ENCODE results near the gene NEDD8. TPM values are rescaled to one million over a fixed set of nuclear protein-coding genes. Genes with fewer than 3 reads are reported as not detected.

The NEDD8 gene
- total RNA-seq, 1 experiment from 2014 or later: 214 TPM

- H2BK5ac ChIP-seq (ENCODE audit: insufficient read length, low read length): no peak overlapping the region
- H3K4ac ChIP-seq (ENCODE audit: low read depth, low read length): no peak overlapping the region
- H3T11ph ChIP-seq (ENCODE audit: low read length): no peak overlapping the region
- no peak overlapping the region for H3K56ac ChIP-seq (ENCODE audit: insufficient read length, low read depth, low read length)
- H3K9ac ChIP-seq (ENCODE audit: extremely low read depth, insufficient read length, low read length): no peak overlapping the region
- no CpG with 5 or more reads among the region's 15 CpGs for WGBS (ENCODE audit: extremely low coverage, insufficient read length, low lambda C conversion rate)
- H3K27ac ChIP-seq (ENCODE audit: insufficient read length, low read depth, low read length): no peak overlapping the region
- no peak overlapping the region for H4K8ac ChIP-seq (replicated peaks; ENCODE audit: insufficient read length, low read depth, low read length)
- H4K20me1 ChIP-seq (ENCODE audit: control insufficient read depth, insufficient read depth, insufficient read length): no peaks in the 10 kb centered on the region
- H3K9me3 Mint-ChIP-seq: no peaks in the 10 kb centered on the region
- peaks cover 5 to 10% of the 10 kb centered on the region in 2 experiments; a peak in 3 of 4 replicates for H3K4me1 Mint-ChIP-seq
- TF ChIP-seq, protein P1, sequence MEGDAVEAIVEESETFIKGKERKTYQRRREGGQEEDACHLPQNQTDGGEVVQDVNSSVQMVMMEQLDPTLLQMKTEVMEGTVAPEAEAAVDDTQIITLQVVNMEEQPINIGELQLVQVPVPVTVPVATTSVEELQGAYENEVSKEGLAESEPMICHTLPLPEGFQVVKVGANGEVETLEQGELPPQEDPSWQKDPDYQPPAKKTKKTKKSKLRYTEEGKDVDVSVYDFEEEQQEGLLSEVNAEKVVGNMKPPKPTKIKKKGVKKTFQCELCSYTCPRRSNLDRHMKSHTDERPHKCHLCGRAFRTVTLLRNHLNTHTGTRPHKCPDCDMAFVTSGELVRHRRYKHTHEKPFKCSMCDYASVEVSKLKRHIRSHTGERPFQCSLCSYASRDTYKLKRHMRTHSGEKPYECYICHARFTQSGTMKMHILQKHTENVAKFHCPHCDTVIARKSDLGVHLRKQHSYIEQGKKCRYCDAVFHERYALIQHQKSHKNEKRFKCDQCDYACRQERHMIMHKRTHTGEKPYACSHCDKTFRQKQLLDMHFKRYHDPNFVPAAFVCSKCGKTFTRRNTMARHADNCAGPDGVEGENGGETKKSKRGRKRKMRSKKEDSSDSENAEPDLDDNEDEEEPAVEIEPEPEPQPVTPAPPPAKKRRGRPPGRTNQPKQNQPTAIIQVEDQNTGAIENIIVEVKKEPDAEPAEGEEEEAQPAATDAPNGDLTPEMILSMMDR (conservative IDR thresholded peaks at IDR 0.05): no peak
- no peak overlapping the region for H3K23ac ChIP-seq (ENCODE audit: insufficient read length, low read depth, low read length)
- no peaks in the 10 kb centered on the region for H3K23me2 ChIP-seq (ENCODE audit: insufficient read length, low read depth, low read length, poor library complexity, severe bottlenecking)
- H3K27me3 Mint-ChIP-seq (ENCODE audit: low read depth): no peaks in the 10 kb centered on the region; the same call in 1 of the 2 replicates
- no peak overlapping the region for H3K4me2 ChIP-seq (ENCODE audit: insufficient read depth, insufficient read length, low read length)
- H3K14ac ChIP-seq (ENCODE audit: insufficient read depth, low read length): no peak overlapping the region
- H2AK5ac ChIP-seq (ENCODE audit: insufficient read length, low read length): no peak overlapping the region
- no peak overlapping the region for H2BK20ac ChIP-seq (ENCODE audit: low read depth, low read length, poor library complexity, severe bottlenecking)
- H3K4me1 ChIP-seq (ENCODE audit: insufficient read depth, low read length): no peaks in the 10 kb centered on the region; the same call in 1 of the 2 replicates
- no peak overlapping the region for H4K91ac ChIP-seq (ENCODE audit: insufficient read length, low read depth, low read length)
- H2BK12ac ChIP-seq (ENCODE audit: insufficient read length, low read depth, low read length): no peak overlapping the region
- H3K27ac Mint-ChIP-seq: no peak overlapping the region
- no peaks in the 10 kb centered on the region for H3K27me3 ChIP-seq (ENCODE audit: insufficient read depth, low read length)
- no peak overlapping the region for H3K4me3 Mint-ChIP-seq
- no peak for DNase-seq
- H3K36me3 Mint-ChIP-seq (ENCODE audit: insufficient read depth in 1 of 3, low read depth in 3 of 3): peaks cover 43 to 94% (median 79%) of the 10 kb centered on the region in 3 experiments
- no peak overlapping the region for H2BK15ac ChIP-seq (ENCODE audit: low read depth, low read length)
- no peaks in the 10 kb centered on the region for H3K79me2 ChIP-seq (ENCODE audit: insufficient read depth, low read length)
- no peak overlapping the region for H2BK120ac ChIP-seq (ENCODE audit: low read depth, low read length, poor library complexity, severe bottlenecking)
- no peak overlapping the region for H4K5ac ChIP-seq (ENCODE audit: insufficient read length, low read depth, low read length)
- H3K9me3 ChIP-seq (ENCODE audit: control insufficient read depth, low read depth, low read length): no peaks in the 10 kb centered on the region
- H3K18ac ChIP-seq (ENCODE audit: insufficient read length, low read depth, low read length): no peak overlapping the region
- H3K79me1 ChIP-seq (ENCODE audit: insufficient read depth, low read depth, low read length, poor library complexity, severe bottlenecking): peaks cover 4% of the 10 kb centered on the region
- H2AFZ ChIP-seq (ENCODE audit: low read length): no peak overlapping the region
These were observed 49.1 kb downstream of the NEDD8 start for GRCh38 chr14:24183014-24183481.
